ENCODE measurements around the gene TECPR1.

The TECPR1 gene

GRCh38 chr7:98251601-98252424 lies at the start of gene TECPR1:
TECPR1 (minus strand) TSS chr7:98252232; CDS start chr7:98246146, 6,086 bp downstream.
- DNase-seq (ENCODE audit: low spot score): peak; percentile 86

DNA sequence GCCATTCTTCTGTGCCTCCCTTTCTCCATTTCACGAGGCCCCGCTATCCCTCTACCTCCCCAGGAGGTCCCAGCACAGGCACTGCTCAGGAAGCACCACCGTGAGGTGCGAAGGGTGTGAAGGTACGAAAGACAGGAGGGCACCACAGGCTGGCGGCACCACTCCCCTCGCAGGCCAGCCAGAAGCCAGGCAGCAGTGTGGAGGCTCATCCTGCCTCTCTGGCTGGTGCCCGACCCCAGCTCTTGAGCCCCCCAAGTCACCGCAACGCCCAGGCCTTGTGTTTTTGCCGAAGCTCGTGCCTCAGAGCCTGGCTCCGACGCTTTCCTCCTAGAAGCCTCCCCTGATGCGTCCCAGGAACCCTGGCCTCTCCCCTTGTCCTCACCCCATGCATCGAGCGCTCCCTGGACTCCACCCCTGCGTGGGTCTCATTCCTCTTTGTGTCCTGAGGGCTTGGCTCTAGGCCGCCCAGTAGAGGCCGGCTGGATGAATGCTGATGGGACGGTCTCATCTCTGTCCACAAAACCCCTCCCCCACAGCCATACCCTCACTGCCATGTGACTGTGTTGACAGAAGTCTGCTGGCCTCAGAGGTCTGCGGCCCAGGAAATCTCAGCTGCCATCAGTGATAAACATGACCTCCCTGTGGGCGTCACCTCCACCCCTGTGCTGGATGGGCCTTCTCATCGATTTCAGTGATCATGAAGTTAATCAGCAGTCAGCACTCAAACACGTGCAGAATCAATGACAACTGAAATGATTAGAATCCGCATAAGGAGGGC lies 48.8 kb upstream of the TECPR1 start:
- DNase-seq (ENCODE audit: low spot score): no peak

GRCh38 chr7:98297626-98298286 lies 45.7 kb upstream of the TECPR1 start:
- DNase-seq (ENCODE audit: low spot score): no peak

- no peak for DNase-seq (ENCODE audit: low spot score)
Measured at GRCh38 chr7:98296833-98297232, 44.8 kb upstream of the TECPR1 start.

DNA sequence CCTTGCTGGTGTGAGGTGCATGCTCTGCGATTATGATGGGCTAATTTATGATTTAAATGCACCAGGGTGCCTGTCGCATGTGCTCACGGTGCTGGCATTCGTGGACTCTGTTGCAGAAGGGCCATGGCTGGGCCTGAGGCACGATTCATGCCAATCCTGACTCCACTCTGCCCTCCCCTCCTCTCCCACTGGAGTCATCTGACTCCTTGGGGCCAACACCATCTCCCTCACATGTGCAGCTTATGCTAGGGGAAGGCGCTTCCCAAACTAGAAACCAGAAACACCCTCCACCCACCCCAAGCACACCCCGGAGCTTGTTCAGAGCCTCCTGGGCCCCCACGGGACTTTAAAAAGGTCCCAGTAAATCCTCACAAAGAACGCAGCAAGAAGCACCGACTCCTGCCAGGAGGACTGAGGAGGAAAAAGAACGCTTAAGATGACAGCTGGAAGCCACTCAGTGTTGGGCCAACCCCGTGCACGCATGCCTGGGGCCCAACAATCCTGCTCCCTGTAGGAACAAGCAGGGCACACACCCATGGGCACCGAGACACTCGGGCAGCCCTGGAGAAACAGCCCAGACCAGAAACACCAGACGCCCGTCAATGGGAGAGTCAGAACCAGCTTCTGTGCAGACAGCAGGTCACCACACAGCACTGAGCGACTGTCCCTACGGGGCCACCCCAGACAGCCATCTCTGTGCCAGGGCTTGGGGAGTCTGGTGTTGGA lies 43.6 kb upstream of the TECPR1 start:
- DNase-seq (ENCODE audit: low spot score): no peak

DNA sequence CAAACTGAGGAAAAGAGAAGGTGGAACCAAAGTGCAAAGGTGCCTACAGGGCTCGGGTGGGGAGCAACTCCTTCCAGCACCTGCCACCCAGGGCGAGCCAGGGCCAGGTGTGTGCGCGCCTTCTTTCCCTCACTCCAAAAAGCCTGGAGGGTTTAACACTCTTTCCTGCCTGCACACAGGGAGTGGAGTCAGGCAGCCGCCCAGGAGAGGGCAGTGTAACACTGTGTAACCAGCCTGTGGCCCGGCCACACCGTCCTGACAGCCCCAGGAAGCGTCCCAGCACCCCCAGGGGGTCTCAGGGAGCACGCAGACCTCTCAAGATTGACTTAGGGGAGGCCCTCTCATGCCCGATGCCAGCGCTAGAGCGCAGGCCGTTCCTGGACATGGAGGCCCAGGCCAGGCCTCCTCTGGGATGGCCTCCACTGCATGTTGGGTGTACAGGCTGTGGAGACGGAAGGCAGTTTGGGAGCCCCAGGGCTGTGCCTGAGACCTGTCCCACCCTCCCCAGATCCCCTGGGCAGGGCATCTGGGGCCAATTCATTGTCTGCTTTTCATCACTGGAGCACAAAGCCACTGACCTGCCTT lies 42.9 kb upstream of the TECPR1 start:
- DNase-seq (ENCODE audit: low spot score): no peak

GRCh38 chr7:98294326-98294725 lies 42.3 kb upstream of the TECPR1 start:
- DNase-seq (ENCODE audit: low spot score): no peak

DNA sequence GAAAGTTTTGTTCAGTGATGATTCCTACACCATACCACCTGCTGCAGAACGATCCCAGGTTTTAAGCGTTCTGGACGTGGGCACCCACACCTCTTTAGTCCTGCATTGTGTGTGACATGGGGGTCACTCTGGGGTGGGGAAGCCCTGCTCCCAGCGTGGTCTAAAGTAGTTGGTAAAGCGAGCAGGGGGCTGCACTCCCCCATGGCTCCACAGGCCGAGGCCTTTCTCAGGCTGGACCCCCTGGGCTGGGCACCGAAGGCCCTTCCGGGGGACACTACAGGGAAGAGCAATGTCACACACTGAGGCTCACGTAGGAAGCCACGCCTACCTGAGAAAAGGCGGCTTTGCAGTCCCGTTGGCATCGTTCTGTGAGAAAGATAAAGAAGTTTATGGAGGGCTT lies 41.7 kb upstream of the TECPR1 start:
- no peak for DNase-seq (ENCODE audit: low spot score)

DNA sequence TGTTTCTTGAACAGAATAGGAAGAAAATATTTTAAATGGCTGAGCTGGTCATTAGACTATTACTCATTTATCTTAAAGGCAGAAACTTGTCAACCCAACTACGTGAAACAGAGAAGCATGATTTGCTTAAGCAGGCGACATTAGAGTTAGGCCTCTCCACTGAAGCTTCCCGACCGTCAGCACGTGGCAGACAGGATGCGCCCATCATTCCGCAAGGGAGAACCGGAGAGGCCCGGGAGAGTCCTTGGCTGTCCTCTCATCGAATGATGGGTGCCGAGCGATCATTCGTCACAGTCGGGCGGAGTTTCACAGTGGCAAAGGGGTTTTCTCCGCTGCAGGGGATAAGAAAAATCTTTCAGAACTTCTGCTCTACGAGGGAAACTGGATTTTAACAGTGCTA lies 41.2 kb upstream of the TECPR1 start:
- DNase-seq (ENCODE audit: low spot score): no peak

DNA sequence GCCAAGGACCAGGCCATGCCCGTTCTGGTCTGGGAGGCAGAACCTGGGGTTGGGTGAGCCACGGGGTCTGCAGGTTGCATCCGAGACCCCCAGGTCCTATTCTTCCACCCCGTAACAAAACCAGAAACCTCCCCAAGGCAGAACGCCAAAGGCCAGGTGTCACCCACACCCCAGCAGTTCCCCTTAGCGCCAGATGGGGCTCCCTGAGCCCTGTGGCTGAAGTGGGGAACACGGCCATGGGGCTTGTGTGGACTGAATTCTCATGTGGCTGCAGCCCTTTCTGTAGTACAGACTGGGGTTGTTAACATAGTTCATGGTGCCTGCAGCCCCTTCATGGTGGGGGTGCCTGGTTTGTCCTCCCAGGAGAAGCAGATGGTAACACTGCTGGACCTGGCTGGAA lies 39.7 kb upstream of the TECPR1 start:
- no peak for DNase-seq (ENCODE audit: low spot score)

- no peak for DNase-seq (ENCODE audit: low spot score)
Measured at GRCh38 chr7:98289333-98289875, 37.4 kb upstream of the TECPR1 start.

DNA sequence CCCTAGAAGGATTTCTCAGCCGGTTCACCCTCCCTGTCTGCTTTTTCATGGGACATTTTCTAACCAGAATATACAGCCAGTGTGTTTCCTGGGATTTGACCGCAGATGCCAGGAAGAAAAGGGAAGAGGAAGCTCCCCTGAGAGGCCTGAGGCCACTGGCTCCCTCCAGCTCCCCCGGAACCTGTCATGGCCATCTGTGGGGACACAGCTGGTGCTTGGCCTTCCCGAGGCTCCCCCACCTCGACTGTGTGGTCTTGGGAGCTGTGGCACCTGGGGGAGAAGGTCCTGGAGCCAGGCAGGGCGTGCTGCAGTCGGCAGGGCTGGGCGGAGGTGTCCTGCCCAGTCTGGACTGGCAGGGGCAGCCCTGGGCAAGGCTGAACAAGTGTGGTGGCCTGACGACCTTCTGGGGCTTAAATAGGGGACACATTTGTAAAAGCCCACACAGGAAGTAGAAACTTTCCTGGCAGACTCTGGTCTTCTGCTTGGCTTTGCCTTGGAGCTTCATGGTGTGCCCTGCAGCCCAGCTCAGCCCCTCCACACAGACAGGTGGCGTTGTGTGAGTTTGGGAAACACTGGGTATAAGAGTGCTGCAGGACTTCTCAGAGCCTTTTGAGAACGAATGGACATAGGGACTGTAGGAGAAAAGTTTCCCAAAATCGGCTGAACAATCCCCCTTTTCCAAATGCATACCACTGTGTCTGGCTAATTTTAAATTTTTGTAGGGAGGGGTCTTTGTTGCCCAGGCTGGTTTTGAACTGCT lies 36.2 kb upstream of the TECPR1 start:
- DNase-seq (ENCODE audit: low spot score): no peak

DNA sequence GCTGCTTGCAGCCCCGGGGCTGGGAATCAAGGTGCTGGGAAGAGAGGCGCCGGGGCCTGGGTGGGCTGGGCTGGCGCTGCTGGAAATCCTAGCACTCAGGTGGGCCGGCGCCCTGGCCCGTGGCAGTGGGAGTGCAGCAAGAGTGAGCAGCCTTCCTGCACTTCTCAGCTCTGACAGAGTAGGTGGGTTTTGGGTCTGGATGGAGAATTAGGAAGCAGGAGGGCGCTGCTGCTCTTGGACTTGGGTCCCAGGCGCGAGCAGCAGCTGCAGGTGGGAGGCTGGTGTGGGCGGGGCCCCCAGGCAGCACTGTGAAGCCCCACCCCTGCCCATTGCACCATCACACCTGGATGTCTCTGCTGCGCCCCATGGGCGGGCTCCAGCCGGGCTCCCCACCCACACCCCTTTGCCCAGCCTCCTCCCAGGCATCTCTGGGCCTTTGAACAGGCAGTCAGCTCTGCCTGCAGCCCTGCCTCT lies 35.5 kb upstream of the TECPR1 start:
- DNase-seq (ENCODE audit: low spot score): no peak

- no peak for DNase-seq (ENCODE audit: low spot score)
Measured at GRCh38 chr7:98286701-98287485, 34.9 kb upstream of the TECPR1 start.

DNA sequence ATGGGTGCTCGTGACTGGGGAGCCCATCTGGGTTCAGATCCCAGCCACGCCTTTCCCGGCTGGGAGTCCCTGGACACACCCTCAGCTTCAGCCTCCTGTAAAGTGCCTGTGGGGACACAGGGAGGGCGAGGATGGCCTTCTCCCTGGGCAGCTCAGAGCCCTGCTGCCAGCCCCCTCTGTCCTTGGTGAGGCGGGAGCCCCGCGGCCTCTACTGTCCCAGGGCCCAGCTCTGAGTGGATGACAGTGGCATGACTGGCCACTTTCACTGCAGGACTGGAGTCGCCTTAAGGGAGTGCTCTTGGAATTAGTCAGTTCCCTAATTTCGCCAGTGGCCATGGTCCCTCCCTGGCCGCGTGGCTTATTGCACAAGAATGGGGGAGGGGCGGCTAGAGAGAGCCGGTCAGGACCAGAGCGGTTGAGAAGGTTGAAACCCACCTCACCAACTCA lies 34.1 kb upstream of the TECPR1 start:
- no peak for DNase-seq (ENCODE audit: low spot score)

- DNase-seq (ENCODE audit: low spot score): no peak
Measured at GRCh38 chr7:98285157-98286092, 33.4 kb upstream of the TECPR1 start.

DNA sequence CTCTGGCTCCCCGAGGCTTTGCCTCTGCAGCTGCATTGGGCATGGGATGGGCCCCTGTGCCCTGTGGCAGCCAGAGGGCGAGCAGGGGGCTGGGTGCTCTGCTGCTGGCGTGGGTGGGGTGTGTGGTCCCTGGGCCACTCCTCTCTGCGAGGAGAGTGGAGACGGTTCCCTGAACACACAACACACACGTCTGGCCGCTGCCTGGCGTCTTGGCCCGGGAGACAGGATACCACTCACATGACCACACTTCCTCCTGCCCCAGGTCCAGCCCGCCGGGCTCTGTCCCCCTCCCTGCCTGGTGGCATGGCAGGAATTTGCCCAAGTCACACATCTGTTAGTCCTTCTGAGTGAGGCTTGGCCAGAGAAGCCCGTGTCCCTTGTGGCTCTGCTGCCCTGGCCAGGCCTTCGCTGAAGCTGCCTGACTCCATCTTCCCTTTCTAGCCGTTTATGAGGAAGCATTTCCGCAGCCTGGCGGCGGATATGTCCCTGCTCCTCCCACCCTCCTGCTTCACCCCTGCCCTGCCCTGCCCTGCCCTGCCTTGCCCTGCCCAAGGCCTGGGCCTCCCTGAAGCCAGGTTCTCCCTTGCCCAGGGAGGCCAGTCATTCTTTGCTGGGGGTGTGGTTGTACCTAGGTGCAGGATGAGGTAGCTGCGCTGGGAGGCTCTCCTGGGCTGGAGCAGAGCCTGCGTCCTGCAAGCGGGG lies 32.5 kb upstream of the TECPR1 start:
- no peak for DNase-seq (ENCODE audit: low spot score)

DNA sequence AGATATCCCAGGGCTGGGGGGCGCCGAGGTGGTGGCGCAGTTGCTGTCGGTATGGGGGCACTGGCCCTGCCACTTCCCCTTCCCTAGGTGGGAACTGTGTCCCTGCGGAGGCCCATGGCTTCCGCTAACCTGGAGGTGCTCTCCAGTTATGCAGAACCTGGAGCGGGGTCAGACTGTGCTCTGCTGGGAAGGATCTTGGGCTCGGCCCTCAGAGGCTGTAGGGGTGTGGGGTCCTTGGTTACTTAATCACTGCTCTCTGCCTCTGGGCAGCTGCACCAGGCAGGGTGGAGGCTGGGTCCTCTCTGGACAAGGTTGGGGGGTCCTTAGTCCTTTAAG lies 31.8 kb upstream of the TECPR1 start:
- DNase-seq (ENCODE audit: low spot score): no peak

All from CD4-positive, alpha-beta T cell treated with Interleukin-2 at 100 ng/mL for 4 hours (primary cell).